HG03565 (cell line): ENCODE results near the gene LEMD3.

Experiments used
- ATAC-seq: cut with Tn5 transposase; IDR thresholded peaks from one replicate; pipeline ENCODE4 v1.9.1; 2021; ENCODE audit warnings: mild to moderate bottlenecking, moderate library complexity; ENCODE audit not compliant: unreplicated experiment

The LEMD3 gene

DNA sequence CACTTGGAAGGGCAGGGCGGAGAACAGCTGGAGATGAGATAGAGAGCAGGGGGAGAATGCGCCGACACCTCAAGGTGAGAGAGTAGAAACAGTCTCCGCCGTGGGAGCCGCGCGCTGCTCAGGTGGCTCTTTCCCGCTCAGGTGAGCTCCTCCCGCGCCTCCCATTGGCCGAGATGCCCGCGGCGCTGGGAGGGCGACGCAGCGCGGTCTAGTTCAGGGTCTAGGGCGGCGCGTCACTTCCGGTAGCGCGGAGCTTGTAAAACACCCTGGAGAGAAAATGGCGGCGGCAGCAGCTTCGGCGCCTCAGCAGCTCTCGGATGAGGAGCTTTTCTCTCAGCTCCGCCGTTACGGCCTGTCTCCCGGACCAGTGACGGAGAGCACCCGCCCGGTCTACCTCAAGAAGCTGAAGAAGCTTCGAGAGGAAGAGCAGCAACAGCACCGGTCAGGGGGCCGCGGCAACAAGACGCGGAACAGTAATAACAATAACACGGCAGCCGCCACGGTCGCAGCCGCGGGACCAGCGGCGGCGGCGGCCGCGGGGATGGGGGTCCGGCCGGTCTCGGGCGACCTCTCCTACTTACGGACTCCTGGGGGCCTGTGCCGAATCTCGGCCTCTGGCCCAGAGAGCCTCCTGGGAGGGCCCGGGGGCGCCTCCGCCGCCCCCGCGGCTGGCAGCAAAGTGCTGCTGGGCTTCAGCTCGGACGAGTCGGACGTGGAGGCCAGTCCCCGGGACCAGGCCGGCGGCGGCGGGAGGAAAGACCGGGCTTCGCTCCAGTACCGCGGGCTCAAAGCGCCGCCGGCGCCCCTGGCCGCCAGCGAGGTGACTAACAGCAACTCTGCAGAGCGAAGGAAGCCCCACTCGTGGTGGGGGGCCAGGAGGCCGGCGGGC is at the start of gene LEMD3:
Gene LEMD3, plus strand, starts transcription at position 264 of the 889 bp plus-strand sequence. Its CDS starts 14 bp downstream, at position 278.
- peak; percentile 88 for ATAC-seq

GRCh38 chr12:65121049-65121955 is 48.1 kb upstream of the LEMD3 start, which contains the start of gene WIF1:
WIF1 (minus strand) TSS chr12:65121305; CDS start chr12:65121191, 114 bp downstream.
- no peak for ATAC-seq

GRCh38 chr12:65121956-65122469 is 47.4 kb upstream of the LEMD3 start:
- ATAC-seq: no peak

- no peak for ATAC-seq
These were observed 46.7 kb upstream of the LEMD3 start for GRCh38 chr12:65122703-65123102.

DNA sequence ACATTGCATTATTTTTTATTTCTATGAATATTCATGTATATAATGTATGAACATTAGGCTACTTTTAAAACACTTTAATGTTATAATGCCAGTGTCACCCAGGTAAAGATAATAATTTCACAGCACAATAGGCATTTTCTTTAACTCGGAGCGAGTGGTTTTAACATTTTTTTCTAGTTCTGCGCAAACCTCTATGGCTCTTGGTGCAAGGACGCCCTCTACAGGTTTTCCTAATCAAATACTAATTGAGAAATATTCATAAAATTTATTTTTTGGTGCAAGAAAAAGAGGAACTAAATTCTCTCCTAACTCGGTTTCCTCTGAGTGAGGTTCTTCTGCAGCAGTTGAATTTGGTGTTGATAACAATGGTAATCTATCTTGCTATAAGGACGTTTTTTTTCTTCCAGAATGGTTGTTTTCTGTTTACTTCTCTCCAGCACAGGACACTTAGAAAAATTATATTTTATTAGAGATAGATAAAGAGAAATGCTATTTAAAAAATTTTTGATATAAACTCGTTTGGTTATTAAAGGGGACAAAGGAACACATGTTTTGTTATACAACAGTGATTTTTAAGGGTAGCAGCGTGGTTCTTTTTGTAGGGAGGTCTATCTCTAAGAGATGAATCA is 45.8 kb upstream of the LEMD3 start:
- ATAC-seq: no peak

GRCh38 chr12:65125247-65125646 is 44.1 kb upstream of the LEMD3 start:
- no peak for ATAC-seq

DNA sequence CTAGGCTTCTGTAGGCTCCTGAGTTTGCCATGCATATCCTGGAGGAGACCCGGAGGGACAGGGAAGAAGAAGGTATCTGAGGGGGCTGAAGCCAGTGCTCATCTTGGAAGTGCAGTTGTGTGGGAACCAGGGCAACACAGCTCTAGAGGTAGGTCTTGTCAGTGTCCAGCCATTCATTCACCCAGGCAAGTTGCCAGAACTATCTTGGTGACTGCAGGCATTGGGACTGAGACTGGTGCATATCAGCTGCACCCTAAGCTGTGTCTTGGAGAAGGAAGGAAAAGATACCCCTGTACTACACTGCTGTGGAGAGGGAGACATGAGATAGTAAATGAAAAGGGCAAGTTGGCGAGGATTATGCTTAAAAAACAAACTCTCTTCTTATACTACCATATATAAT is 43.4 kb upstream of the LEMD3 start:
- ATAC-seq: no peak

DNA sequence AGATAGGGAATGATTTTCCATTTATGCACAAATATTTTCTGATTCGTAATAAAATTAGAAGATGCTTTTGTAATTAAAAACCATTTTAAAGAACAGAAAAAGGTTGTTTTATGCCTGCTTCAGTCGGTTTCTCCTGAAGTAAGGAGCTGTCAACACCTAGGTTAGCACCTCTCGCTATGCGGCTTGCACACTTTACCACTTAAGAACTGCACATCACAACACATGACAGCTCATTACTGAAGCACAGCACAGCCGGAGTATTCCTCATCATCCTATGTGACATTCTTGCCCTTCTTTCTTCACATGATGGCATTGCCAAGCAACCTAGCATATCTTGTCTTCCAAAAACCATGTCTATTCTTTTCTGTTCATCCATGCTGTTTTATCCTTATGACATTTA is 42.9 kb upstream of the LEMD3 start:
- no peak for ATAC-seq

- no peak for ATAC-seq
These were observed 35.5 kb upstream of the LEMD3 start for GRCh38 chr12:65133879-65134278.

GRCh38 chr12:65139389-65139788 is 30.0 kb upstream of the LEMD3 start:
- no peak for ATAC-seq

DNA sequence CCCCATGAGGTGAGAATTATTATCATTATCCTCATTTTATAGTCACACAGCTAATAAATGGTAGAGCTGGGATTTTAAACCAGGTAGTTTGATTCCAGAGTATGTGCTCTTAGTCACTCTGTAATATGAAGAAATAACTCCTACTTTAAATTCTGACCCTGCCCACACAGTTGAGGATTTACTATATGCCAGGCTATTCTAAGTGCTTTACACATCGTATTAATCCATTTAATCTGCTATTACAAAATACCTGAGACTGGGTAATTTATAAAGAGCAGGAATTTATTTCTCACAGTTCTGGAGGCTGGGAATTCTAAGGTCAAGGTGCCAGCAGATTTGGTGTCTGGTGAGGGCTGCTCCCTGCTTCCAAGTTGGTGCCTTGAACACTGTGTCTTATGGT is 28.6 kb upstream of the LEMD3 start:
- ATAC-seq: no peak

DNA sequence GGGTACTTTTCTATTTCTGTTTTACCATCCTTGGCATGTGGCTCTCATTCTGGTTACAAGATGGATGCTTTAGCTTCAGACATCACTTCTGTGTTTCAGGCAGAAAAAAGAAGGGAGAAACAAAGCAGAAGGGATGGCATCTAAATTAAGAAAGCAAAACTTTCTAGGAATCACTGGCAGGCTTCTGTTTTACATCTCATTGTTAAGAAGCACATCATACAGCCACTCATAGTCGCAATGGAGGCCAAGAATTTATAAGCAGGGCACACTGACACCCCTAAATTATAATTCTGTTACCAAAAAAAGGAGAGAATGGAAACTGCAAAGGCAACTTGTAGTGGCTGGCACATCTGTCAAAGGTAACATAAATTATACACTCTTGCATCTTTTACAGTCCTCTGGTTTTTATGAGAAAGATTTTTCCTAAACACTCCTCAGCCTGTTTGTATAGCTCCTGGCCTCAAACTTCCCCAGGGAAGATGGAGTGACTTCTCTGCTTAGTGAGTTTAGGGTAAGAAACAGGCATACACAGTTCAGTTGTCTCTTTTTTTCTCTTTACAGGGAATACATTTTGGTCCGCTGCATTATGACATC is 22.0 kb upstream of the LEMD3 start:
- no peak for ATAC-seq

GRCh38 chr12:65152012-65152411 is 17.4 kb upstream of the LEMD3 start:
- ATAC-seq: no peak

DNA sequence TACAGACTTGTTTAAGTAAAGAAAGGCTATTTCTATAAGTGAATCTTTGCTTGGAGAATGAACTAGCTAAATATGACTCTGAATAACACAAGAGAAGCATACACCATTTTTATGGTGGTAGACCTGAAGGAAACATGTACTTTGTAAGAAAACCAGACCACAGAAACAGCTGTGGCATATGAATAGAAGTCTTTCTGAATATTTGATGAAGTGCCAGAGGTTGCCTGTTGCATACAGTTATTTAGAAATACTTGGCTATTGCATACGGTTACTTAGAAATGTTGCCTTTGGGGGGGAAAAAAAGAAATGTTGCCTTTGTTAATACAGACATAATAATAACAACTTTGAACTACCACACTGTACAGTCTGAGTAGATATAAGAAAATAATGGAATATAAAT is 16.8 kb upstream of the LEMD3 start:
- no peak for ATAC-seq

- no peak for ATAC-seq
These were observed 13.6 kb upstream of the LEMD3 start for GRCh38 chr12:65155784-65156183.

- peak; percentile 93 for ATAC-seq
These were observed 13.0 kb upstream of the LEMD3 start for GRCh38 chr12:65156366-65156841.

- no peak for ATAC-seq
These were observed 12.3 kb upstream of the LEMD3 start for GRCh38 chr12:65157091-65157490.

GRCh38 chr12:65162609-65163008 is 6.8 kb upstream of the LEMD3 start:
- peak; percentile 53 for ATAC-seq

DNA sequence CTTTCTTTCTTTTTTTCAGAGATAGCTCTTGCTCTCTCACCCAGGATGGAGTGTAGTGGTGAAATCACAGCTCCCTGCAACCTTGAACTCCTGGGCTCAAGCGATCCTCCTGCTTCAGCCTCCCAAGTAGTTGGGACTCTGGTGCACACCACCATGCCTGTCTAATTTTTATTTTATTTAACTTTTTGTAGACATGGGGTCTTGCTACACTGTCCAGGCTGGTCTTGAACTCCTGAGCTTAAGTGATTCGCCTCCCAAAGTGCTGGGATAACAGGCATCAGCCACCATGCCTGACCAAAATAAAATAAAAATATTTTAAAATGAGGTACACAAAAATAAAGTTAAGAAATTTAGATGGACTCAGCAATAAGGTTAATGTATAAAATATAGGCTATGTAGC is 5.1 kb upstream of the LEMD3 start:
- no peak for ATAC-seq

- ATAC-seq: no peak
These were observed 4.6 kb upstream of the LEMD3 start for GRCh38 chr12:65164774-65165173.
